Posterior cingulate gyrus (tissue), 11 donors: ENCODE data around the gene PHF21A.
A peak's percentile ranks its signal among the peaks of the same experiment; 100 is the strongest.

Experiments used
- DNase-seq, 10 donors: peaks; one replicate each; pipeline versions ENCODE4 v3.0.0 to v3.0.0-alpha.2; 2020 to 2021; ENCODE audit warnings: mixed read lengths in 3 of 10
- intact Hi-C: fragments of 100-400 bp; cut with DNase I; formaldehyde crosslinking; loops from one replicate; pipeline ENCODE4 v1.15.1; 2023

Gene PHF21A

DNA sequence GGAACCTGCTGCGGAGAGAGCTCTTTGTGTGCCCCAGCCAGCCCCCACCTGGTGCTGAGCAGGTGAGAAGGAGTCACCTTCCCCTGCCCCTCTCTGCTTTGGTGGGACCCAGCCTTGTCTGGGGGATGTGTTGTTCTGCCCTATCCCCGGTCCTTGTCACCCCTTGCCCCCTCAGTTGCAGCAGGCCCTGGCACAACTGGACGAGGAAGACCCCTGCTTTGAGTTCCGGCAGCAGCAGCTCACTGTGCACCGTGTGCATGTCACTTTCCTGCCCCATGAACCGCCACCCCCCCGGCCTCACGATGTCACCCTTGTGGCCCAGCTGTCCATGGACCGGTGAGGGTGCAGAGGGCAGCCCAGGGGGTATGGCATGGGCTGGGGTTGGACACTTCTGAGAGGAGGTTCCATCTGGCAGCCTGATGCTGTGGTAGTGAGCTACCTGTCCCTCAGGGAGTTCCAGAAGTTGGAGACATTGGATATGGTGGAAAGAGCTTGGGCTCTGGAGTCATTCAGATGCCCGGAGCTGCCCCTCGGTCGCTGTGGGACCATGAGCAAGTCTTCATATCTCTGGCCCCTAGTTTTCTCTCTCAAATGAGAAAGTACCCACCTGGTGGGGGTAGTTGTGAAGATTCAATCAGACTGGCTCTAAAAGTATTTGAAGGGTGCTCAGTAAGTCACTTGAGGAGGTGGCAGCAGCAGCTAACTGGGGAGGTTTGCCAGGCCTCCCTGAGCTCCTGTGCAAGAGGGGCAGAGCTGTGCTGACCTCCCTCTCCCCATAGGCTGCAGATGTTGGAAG, 194.5 kb downstream of the PHF21A start:
- peak in 2 of 10 donors; percentile 70 to 74 for DNase-seq
- intact Hi-C loops = no loop called here

DNA sequence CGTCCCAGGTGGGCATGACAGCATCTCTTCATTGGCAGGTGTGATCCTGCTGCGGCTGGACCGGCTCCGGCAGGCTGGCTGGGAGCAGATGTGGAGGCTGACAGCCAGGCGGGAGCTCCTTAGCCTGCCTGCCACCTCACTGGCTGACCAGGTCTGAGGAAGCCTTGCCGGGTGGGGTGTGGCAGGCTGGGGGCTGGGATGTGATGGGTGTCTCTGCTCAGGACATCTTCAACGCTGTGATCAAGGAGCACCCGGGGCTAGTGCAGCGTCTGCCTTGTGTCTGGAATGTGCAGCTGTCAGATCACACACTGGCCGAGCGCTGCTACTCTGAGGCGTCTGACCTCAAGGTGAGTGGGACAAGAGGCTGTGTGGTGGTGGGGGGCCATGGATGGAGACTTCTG, 195.3 kb downstream of the PHF21A start:
- intact Hi-C loops = no loop called here

GRCh38 chr11:45925550-45925949, 195.7 kb downstream of the PHF21A start:
- intact Hi-C loops = no loop called here

More for the DNA sequence above, 195.3 kb downstream of the PHF21A start:
- peak in 2 of 10 donors; percentile 75 to 79 for DNase-seq

GRCh38 chr11:45924927-45925326, 196.3 kb downstream of the PHF21A start:
- no peak for DNase-seq
- intact Hi-C loops = no loop called here

More at GRCh38 chr11:45925550-45925949, 195.7 kb downstream of the PHF21A start:
- DNase-seq = no peak

GRCh38 chr11:45924036-45924915, 197.0 kb downstream of the PHF21A start:
- peak in 2 of 10 donors; percentile 61 to 81 for DNase-seq
- intact Hi-C loops = no loop called here

DNA sequence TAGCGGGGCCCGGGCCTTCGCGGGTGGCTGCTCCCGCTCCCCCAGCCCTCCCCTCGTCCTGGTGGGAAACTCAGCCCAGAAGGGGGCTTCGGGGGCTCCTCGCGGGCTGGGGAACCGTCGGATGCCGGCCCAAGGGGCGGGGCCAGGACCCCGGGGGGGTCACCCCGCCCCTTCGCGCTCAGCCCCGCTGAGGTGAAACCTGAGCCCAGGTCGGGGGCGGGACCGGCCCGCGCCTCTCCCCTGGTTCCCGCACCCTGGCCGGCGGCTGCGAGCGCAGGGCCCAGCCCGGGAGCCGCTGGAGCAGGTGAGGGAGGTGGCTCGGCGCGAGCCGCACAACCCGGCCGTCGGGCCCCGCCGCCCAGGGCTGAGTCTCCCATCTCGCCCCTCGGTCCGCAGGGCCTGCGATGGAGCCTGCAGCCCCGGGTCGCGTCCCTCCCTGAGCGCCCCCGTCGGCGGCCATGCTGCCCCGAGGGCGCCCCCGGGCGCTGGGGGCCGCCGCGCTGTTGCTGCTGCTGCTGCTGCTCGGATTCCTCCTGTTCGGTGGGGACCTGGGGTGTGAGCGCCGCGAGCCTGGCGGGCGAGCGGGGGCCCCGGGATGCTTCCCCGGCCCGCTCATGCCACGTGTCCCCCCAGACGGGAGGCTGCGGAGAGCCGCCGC, 198.7 kb downstream of the PHF21A start, which contains the start of gene LARGE2:
TSS of gene LARGE2 (plus strand) at position 232 of the 658 bp plus-strand sequence. CDS start at position 459, 227 bp downstream.
- intact Hi-C loops = no loop called here
- DNase-seq = peak in 3 of 10 donors; percentile 14 to 70 (median 50)

- peak in 4 of 10 donors; percentile 20 to 86 (median 71) for DNase-seq
- intact Hi-C loops = no loop called here
Measured at GRCh38 chr11:45921561-45922424, 199.5 kb downstream of the PHF21A start.

DNA sequence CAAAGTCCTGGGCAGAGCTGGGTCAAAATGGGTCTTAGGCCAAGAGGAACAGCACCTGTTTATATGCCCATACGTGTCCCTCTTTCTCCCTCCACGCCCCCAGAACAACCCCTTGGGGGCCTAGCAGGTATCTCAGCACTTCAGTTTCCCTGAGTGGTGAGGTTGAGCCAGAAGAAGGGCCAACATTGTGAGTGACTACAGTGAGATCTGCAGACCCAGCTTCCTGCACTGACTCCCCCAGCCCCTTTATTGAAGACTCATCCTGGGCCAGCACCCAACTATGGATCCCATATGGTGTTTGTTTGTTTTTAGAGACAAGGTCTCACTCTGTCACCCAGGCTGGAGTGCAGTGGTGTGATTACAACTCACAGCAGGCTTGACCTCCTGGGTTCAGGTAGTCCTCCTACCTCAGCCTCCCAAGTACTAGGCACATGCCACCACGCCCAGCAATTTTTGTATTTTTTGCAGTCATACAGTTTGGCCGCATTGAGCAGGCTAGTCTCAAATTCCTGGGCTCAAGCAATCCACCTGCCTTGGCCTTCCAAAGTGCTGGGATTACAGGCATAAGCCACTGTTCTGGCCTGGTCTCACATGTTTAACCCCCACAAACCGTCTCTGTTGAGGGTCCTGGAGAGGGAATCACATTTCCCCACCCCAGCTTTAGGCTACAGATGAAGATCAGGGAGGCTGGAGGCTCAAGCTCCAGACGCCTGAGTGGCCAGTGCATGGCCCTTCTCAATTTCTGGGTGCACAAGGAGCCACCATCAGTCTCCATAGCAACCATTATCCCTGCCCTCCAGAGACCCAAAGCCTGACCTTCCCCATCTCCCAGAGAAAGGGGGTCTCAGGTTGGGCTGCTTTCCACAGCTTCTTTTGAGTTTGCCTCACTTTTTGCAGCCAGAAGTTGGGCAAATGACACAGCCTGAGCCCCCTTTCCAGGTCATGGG, 200.4 kb downstream of the PHF21A start:
- DNase-seq = peak in 3 of 10 donors; percentile 11 to 43 (median 27)
- intact Hi-C loops = no loop called here

DNA sequence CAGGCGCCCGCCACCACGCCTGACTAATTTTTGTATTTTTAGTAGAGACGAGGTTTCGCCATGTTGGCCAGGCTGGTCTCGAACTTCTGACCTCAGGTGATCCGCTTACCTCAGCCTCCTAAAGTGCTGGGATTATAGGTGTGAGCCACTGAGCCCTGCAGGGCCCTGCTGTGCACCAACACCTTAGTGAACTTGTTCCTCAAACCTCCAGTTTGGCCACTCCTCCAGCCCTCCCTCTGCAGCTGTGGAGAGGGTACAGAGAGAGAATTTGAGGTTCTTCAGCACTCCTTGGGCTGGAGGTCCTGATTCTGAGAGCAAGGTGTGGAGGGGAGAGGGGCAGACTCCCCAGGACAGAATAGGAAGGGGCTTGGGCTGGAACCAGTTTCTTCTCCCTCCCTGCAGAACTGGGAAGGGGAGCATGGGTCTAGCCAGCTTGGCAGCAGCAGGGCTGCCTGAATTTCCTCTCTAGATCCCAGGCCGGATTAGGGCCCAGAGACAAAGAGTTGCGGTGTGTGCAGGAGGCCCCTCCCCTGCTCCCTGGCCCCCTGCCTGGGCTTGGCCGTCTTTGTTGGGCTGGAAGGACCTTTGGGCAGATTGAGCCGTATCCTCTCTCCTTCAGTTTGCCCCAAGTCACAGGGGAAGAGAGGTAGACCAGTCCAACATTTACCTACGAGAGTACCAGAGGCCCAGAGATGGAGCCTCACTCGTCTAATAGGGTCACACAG, 201.3 kb downstream of the PHF21A start:
- intact Hi-C loops = no loop called here
- DNase-seq = peak in 5 of 10 donors; percentile 7 to 63 (median 59)

GRCh38 chr11:45918962-45919675, 202.1 kb downstream of the PHF21A start:
- intact Hi-C loops = no loop called here
- peak in 4 of 10 donors; percentile 9 to 67 (median 58) for DNase-seq

- intact Hi-C loops = no loop called here
- peak; percentile 75 to 98 (median 88) for DNase-seq
Measured at GRCh38 chr11:45918331-45918941, 202.8 kb downstream of the PHF21A start.

DNA sequence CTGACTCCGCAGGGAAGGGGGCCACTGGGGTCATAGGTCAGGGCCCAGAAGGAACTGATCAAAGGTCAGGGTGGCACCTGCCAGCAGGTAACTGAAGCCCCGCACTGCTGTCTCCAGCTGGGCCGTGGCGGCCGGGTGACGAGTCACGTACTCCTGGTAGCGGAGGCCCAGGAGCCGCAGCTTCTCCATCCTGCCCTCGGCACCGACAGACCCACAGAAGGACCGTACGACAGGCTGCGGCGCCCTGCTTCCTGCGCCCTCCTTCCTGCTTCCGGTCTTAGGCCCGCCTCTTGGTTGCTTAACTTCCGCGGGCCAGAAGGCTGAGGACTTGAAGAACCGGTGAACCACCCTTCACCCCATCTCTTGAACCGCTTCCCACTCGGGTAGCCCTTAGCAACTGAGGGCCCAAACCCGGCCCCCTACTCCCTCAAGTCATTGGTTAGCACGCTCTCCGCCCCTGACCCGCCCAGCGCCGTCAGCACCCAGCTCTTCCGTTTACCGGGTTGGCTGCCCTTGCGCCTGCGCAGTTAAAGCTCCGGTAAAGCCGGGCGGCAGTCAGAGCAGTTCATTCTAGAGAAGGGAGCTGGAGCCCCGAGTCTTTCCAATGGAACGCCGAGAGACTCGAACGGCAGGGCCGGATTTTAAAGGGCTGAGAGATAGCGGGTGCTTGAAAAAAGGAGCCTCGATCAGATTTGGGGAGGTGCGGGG, 203.5 kb downstream of the PHF21A start, which contains the start of gene PEX16:
TSS of gene PEX16 (minus strand) at position 255 of the 708 bp plus-strand sequence. CDS start at position 189, 66 bp downstream.
- intact Hi-C loops = no loop called here
- peak; percentile 94 to 99 (median 96) for DNase-seq

DNA sequence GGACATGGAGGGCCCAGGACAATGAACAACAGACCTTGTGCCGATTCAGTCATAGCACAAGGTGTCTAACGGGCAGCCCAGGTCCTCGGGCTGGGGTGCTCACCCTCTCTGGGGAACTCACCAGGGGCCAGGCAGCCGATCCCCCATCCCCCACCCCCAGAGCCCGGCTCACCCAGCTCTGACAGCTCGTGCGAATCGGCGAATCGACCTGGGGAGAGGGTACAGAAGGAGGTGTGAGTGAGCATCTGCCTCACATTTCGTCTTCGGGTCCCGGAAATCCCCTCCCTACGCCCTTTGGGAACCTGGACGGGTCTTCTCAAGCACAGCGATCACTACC, 204.0 kb downstream of the PHF21A start:
- peak in 3 of 10 donors; percentile 65 to 84 (median 71) for DNase-seq
- intact Hi-C loops = no loop called here

- no peak for DNase-seq
- intact Hi-C loops = no loop called here
Measured at GRCh38 chr11:45915446-45915845, 205.8 kb downstream of the PHF21A start.

DNA sequence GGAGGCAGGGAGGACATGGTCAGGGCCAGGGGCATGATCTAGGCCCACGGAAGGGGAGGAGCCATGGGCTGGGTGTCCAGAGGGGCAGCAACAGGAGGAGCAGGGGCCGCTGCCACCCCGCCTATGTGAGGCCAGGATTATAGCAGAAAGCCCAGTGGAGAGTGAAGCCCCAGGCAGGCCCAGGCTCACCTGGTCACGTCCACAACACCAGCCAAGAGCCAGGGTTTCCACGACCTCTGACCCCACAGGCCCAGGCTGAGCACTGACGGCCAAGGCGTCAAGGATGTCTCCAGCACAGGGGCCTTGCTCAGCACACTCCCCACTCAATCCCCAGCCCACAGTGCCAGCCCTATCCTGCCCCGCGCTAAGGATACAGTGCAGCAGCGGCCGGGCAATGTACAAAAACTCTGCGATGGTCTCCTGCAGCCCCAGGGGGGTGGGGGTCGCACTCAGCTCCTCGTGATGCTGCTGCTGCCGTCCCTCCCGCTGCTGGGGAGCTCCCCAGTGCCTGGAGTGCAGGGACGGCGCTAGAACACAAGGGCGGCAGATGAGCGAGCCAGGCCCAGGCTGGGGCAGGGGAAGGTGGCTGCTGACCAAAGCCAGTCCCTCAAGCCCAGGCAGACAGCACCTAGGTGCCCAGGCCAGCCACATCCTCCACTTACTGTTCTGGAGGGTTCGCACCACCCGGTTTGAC, 207.2 kb downstream of the PHF21A start:
- DNase-seq = no peak
- intact Hi-C loops = no loop called here
